Neural progenitor cell (in vitro differentiated cells): ENCODE measurements around the gene TPST2.

Experiments
- CTCF ChIP-seq: fragments of 200-600 bp; sonication (generic); IDR thresholded peaks from 2 replicates; pipeline ENCODE4 v1.5.1; 2017; ENCODE audit warnings: antibody characterized with exemption, mild to moderate bottlenecking
- EZH2phosphoT487 ChIP-seq: fragments of 200-600 bp; sonication (generic); IDR thresholded peaks from 2 replicates; pipeline ENCODE4 v1.6.1; 2017; ENCODE audit warnings: antibody characterized with exemption

GRCh38 chr22:26545827-26546226 is 44.1 kb downstream of the TPST2 start:
- TF ChIP-seq CTCF (no peak), EZH2phosphoT487 (no peak)
